Endothelial cell of umbilical vein (primary cell): ENCODE measurements around the gene TOGARAM2. TPM values are rescaled to one million over a fixed set of nuclear protein-coding genes. Genes with fewer than 3 reads are reported as not detected.

Experiments
- BruUV-seq: library from RNA; stranded (reverse); fragments of 400-500 nt; replicated peaks from 2 replicates; lab custom pipeline; 2021; lab: Mats Ljungman, UMichigan
- CTCF ChIA-PET: fragments of 300-600, 350-600 bp; sonication (Branson Sonifier 250); formaldehyde crosslinking; loops from one replicate; lab custom pipeline; 2021; ENCODE audit warnings: antibody characterized with exemption, inconsistent platforms; lab: Charles Lee
- POLR2A ChIA-PET: fragments of 300-600, 350-600 bp; sonication (Branson Sonifier 250); formaldehyde crosslinking; loops from one replicate; lab custom pipeline; 2021; ENCODE audit warnings: antibody characterized with exemption, inconsistent platforms; lab: Charles Lee
- DNase-seq: peaks from one replicate; pipeline ENCODE4 v3.0.0-alpha.2; 2011; ENCODE audit warnings: low read depth, low spot score
- FAIRE-seq: peaks from 2 replicates; lab custom pipeline; 2011; peaks lifted over from hg19 to GRCh38; lab: Jason Lieb, UNC
- H2AFZ ChIP-seq: 2 replicates; pipeline ENCODE4 v1.6.0; 2012; ENCODE audit warnings: low read depth, low read length, control low read depth, inconsistent platforms
- H3K27ac ChIP-seq: 2 replicates; pipeline ENCODE4 v1.5.1; 2011; ENCODE audit warnings: low read depth, mild to moderate bottlenecking, control low read depth, low read length, moderate library complexity; ENCODE audit not compliant: insufficient read depth
- H3K27me3 ChIP-seq, 2 experiments: 2 replicates each; pipeline versions ENCODE4 v1.6.0 to v1.6.1; 2011; ENCODE audit warnings: low read length in 2 of 2, mixed read lengths in 1 of 2; ENCODE audit not compliant: control insufficient read depth in 2 of 2, insufficient read depth in 2 of 2
- H3K36me3 ChIP-seq, 2 experiments: 2 replicates in 1 of 2; 3 replicates in 1 of 2; pipeline ENCODE4 v1.5.1; 2011; ENCODE audit warnings: low read length in 2 of 2, mild to moderate bottlenecking in 1 of 2, moderate library complexity in 1 of 2; ENCODE audit not compliant: control insufficient read depth in 2 of 2, insufficient read depth in 2 of 2; ENCODE audit errors: extremely low read depth in 1 of 2
- H3K4me1 ChIP-seq: 3 replicates; pipeline ENCODE4 v1.5.1; 2011; ENCODE audit warnings: mild to moderate bottlenecking, low read length; ENCODE audit not compliant: control insufficient read depth, insufficient read depth; ENCODE audit errors: extremely low read depth
- H3K4me2 ChIP-seq: 2 replicates; pipeline ENCODE4 v1.6.1; 2011; ENCODE audit warnings: low read length, control low read depth, mixed read lengths; ENCODE audit not compliant: insufficient read depth
- H3K4me3 ChIP-seq, 3 experiments: fragments of 200-600 bp in 1 of 3; sonication (generic), shearing (Covaris generic) in 1 of 3; replicated peaks in 1 of 3; 2 replicates each; pipeline ENCODE4 v1.5.1; 2011 to 2016; ENCODE audit warnings: control low read depth in 3 of 3, low read length in 3 of 3, mild to moderate bottlenecking in 2 of 3, inconsistent platforms in 1 of 3, low read depth in 1 of 3, moderate library complexity in 1 of 3; ENCODE audit not compliant: insufficient read depth in 1 of 3
- H3K79me2 ChIP-seq: 2 replicates; pipeline ENCODE4 v1.6.0; 2012; ENCODE audit warnings: low read length, inconsistent platforms; ENCODE audit not compliant: control insufficient read depth, insufficient read depth
- H3K9ac ChIP-seq: replicated peaks from 2 replicates; pipeline ENCODE3; 2011; ENCODE audit warnings: low read length, control low read depth; ENCODE audit not compliant: insufficient read depth; ENCODE audit errors: extremely low read depth
- H3K9me1 ChIP-seq: replicated peaks from 3 replicates; pipeline ENCODE4 v1.6.0; 2011; ENCODE audit warnings: mild to moderate bottlenecking, low read length; ENCODE audit not compliant: control insufficient read depth, insufficient read depth; ENCODE audit errors: extremely low read depth
- H3K9me3 ChIP-seq: replicated peaks from 2 replicates; pipeline ENCODE4 v1.5.1; 2012; ENCODE audit warnings: low read length, inconsistent platforms; ENCODE audit not compliant: control insufficient read depth, insufficient read depth
- H4K20me1 ChIP-seq: replicated peaks from 2 replicates; pipeline ENCODE3; 2011; ENCODE audit warnings: mild to moderate bottlenecking, low read length; ENCODE audit not compliant: control insufficient read depth, insufficient read depth; ENCODE audit errors: extremely low read depth
- EZH2 ChIP-seq: IDR thresholded peaks from 2 replicates; pipeline ENCODE4 v1.6.1; 2012; ENCODE audit warnings: borderline replicate concordance, low read depth, mild to moderate bottlenecking, moderate library complexity, low read length, inconsistent platforms; ENCODE audit not compliant: severe bottlenecking
- FOS ChIP-seq: IDR thresholded peaks from 2 replicates; pipeline ENCODE4 v1.6.1; 2011; ENCODE audit warnings: mild to moderate bottlenecking, low read length, moderate library complexity, borderline replicate concordance; ENCODE audit not compliant: insufficient read depth
- GATA2 ChIP-seq: IDR thresholded peaks from 2 replicates; pipeline ENCODE4 v1.7.0; 2011; ENCODE audit warnings: low read depth, mild to moderate bottlenecking, moderate library complexity, mixed read lengths, low read length; ENCODE audit not compliant: insufficient read length, insufficient read depth
- JUN ChIP-seq: IDR thresholded peaks from 2 replicates; pipeline ENCODE4 v1.6.1; 2011; ENCODE audit warnings: borderline replicate concordance, low read depth; ENCODE audit not compliant: insufficient read length, insufficient read depth
- MAX ChIP-seq: IDR thresholded peaks from 2 replicates; pipeline ENCODE4 v1.6.1; 2011; ENCODE audit not compliant: insufficient read depth, insufficient read length
- MYC ChIP-seq: IDR thresholded peaks from one replicate; pipeline ENCODE4 v1.6.1; 2011; ENCODE audit warnings: mild to moderate bottlenecking, low read depth, low read length
- POLR2A ChIP-seq: IDR thresholded peaks from 2 replicates; pipeline ENCODE4 v1.6.1; 2012; ENCODE audit warnings: low read depth, mild to moderate bottlenecking, control low read depth, low read length
- POLR2AphosphoS5 ChIP-seq: IDR thresholded peaks from 2 replicates; pipeline ENCODE4 v1.6.1; 2012; ENCODE audit warnings: low read depth, mild to moderate bottlenecking, control low read depth, low read length, moderate library complexity; ENCODE audit not compliant: insufficient read depth
- dilution Hi-C: fragments of 300-500 bp; cut with MboI; formaldehyde crosslinking; loops from one replicate; pipeline ENCODE4 v1.15.0; 2019; ENCODE audit warnings: low sequenced_read_pairs; ENCODE audit not compliant: extremely low pct_ligation_motif_present
- intact Hi-C: fragments of 100-400 bp; cut with micrococcal nuclease; formaldehyde crosslinking; loops from one replicate; pipeline ENCODE4 v1.10.0; 2022
- polyA plus RNA-seq, 4 experiments: library from polyadenylated mRNA; depleted of rRNA in 3 of 4; stranded (reverse) in 3 of 4; unstranded in 1 of 4; fragments of >200 nt; gene quantifications; 2 replicates each; pipeline versions ENCODE4 v1.2.1 to v1.2.3, GENCODE V29; 2011 to 2012; ENCODE audit warnings: missing spikeins in 1 of 4
- total RNA-seq: library from RNA; stranded (reverse); gene quantifications from 2 replicates; pipeline ENCODE4 v1.2.3, GENCODE V29; 2021
- TF ChIP-seq, protein P1 (sequence below), 2 donors: IDR thresholded peaks; 1 replicate in 1 of 2; 2 replicates in 1 of 2; pipeline ENCODE4 v1.5.1; 2011; ENCODE audit warnings: low read length in 2 of 2, mild to moderate bottlenecking in 2 of 2, moderate library complexity in 2 of 2, control low read depth in 1 of 2, inconsistent platforms in 1 of 2, low read depth in 1 of 2; ENCODE audit not compliant: insufficient read depth in 1 of 2; ENCODE audit errors: extremely low read depth in 1 of 2

The TOGARAM2 gene
- total and polyA plus RNA-seq, 2 donors (not counting 3 experiments of a cell fraction or from before 2014, with no cell fraction given), result not detected

GRCh38 chr2:28948160-28948559 is 32.9 kb upstream of the TOGARAM2 start:
- no peak overlapping the region for H3K4me2 ChIP-seq
- CTCF ChIA-PET, result interaction anchor here (1.5 kb wide), 1 partner anchor 123 kb away, joined by 5 read pairs; no protein-coding TSS in a partner anchor
- no TSS peak for BruUV-seq
- POLR2A ChIA-PET, result no interaction called here
- dilution Hi-C loops, result no loop called here
- H3K9me1 ChIP-seq, result no peaks in the 10 kb centered on the region
- no peaks in the 10 kb centered on the region for H3K27me3 ChIP-seq
- peaks cover 9 to 41% of the 10 kb centered on the region in 2 experiments for H3K36me3 ChIP-seq
- TF ChIP-seq MAX (no peak), JUN (no peak), FOS (no peak), POLR2A (no peak), MYC (no peak), GATA2 (no peak), EZH2 (no peak), POLR2AphosphoS5 (no peak)
- TF ChIP-seq, protein P1, sequence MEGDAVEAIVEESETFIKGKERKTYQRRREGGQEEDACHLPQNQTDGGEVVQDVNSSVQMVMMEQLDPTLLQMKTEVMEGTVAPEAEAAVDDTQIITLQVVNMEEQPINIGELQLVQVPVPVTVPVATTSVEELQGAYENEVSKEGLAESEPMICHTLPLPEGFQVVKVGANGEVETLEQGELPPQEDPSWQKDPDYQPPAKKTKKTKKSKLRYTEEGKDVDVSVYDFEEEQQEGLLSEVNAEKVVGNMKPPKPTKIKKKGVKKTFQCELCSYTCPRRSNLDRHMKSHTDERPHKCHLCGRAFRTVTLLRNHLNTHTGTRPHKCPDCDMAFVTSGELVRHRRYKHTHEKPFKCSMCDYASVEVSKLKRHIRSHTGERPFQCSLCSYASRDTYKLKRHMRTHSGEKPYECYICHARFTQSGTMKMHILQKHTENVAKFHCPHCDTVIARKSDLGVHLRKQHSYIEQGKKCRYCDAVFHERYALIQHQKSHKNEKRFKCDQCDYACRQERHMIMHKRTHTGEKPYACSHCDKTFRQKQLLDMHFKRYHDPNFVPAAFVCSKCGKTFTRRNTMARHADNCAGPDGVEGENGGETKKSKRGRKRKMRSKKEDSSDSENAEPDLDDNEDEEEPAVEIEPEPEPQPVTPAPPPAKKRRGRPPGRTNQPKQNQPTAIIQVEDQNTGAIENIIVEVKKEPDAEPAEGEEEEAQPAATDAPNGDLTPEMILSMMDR (IDR thresholded peaks at IDR 0.05; ENCODE audit: extremely low read depth in 1 of 2, insufficient read depth in 1 of 2, low read depth in 1 of 2, low read length in 2 of 2), result no peak
- H3K9ac ChIP-seq, result no peak overlapping the region
- no peaks in the 10 kb centered on the region for H3K9me3 ChIP-seq
- H3K4me1 ChIP-seq, result no peaks in the 10 kb centered on the region
- H3K79me2 ChIP-seq, result peaks cover 2% of the 10 kb centered on the region
- H2AFZ ChIP-seq, result no peak overlapping the region
- no peak overlapping the region for H3K4me3 ChIP-seq
- H4K20me1 ChIP-seq, result peaks cover 2% of the 10 kb centered on the region
- FAIRE-seq (no peak), DNase-seq (no peak)
- H3K27ac ChIP-seq, result no peak overlapping the region
- intact Hi-C loops, result no loop called here
